ENCODE data around the gene CCDC127. TPM values are rescaled to one million over a fixed set of nuclear protein-coding genes. Genes with fewer than 3 reads are reported as not detected.

CCDC127 gene
- total and polyA plus RNA-seq, 2 donors (not counting 3 experiments of a cell fraction or from before 2014, with no cell fraction given), result 3.4 to 6.3 TPM

GRCh38 chr5:207599-207998, 10.4 kb downstream of the CCDC127 start:
- no TSS peak for BruUV-seq (replicated peaks)
- H3K36me3 ChIP-seq (ENCODE audit: control insufficient read depth in 2 of 2, extremely low read depth in 1 of 2, insufficient read depth in 2 of 2, low read length in 2 of 2), result peaks cover 3 to 19% of the 10 kb centered on the region in 2 experiments
- H3K4me2 ChIP-seq (ENCODE audit: insufficient read depth, low read length), result no peak overlapping the region
- H3K27ac ChIP-seq (ENCODE audit: insufficient read depth, low read depth, low read length), result no peak overlapping the region
- intact Hi-C loops (cut with micrococcal nuclease) (no loop called here), dilution Hi-C loops (cut with MboI; ENCODE audit: extremely low pct_ligation_motif_present, low sequenced_read_pairs) (no loop called here)
- no peak for FAIRE-seq
- no peaks in the 10 kb centered on the region for H4K20me1 ChIP-seq (replicated peaks; ENCODE audit: control insufficient read depth, extremely low read depth, insufficient read depth, low read length)
- H3K27me3 ChIP-seq (ENCODE audit: control insufficient read depth in 2 of 2, insufficient read depth in 2 of 2, low read length in 2 of 2), result no peaks in the 10 kb centered on the region
- no peak overlapping the region for H2AFZ ChIP-seq (ENCODE audit: low read depth, low read length)
- H3K9ac ChIP-seq (replicated peaks; ENCODE audit: extremely low read depth, insufficient read depth, low read length), result no peak overlapping the region
- H3K4me1 ChIP-seq (ENCODE audit: control insufficient read depth, extremely low read depth, insufficient read depth, low read length), result no peaks in the 10 kb centered on the region
- DNase-seq (ENCODE audit: low read depth, low spot score), result no peak
- ChIA-PET CTCF (interaction anchor here (0.8 to 1.7 kb wide), 2 partner anchors 11 to 17 kb away, joined by 3 to 6 read pairs; partner anchors contain the start of genes CCDC127 and SDHA), POLR2A (no interaction called here)
- no peaks in the 10 kb centered on the region for H3K9me3 ChIP-seq (replicated peaks; ENCODE audit: control insufficient read depth, insufficient read depth, low read length)
- peaks cover 21% of the 10 kb centered on the region for H3K79me2 ChIP-seq (ENCODE audit: control insufficient read depth, insufficient read depth, low read length)
- TF ChIP-seq JUN (IDR thresholded peaks at IDR 0.05; ENCODE audit: borderline replicate concordance, insufficient read depth, insufficient read length, low read depth) (no peak), MYC (IDR thresholded peaks at IDR 0.05; ENCODE audit: low read depth, low read length) (no peak), POLR2AphosphoS5 (IDR thresholded peaks at IDR 0.05; ENCODE audit: insufficient read depth, low read depth, low read length) (no peak), POLR2A (IDR thresholded peaks at IDR 0.05; ENCODE audit: low read depth, low read length) (no peak), MAX (IDR thresholded peaks at IDR 0.05; ENCODE audit: insufficient read depth, insufficient read length) (no peak), EZH2 (IDR thresholded peaks at IDR 0.05; ENCODE audit: borderline replicate concordance, low read depth, low read length, severe bottlenecking) (no peak), CTCF (IDR thresholded peaks at IDR 0.05; ENCODE audit: extremely low read depth in 1 of 2, insufficient read depth in 1 of 2, low read depth in 1 of 2, low read length in 2 of 2) (no peak), GATA2 (IDR thresholded peaks at IDR 0.05; ENCODE audit: insufficient read depth, insufficient read length, low read depth, low read length) (no peak), FOS (IDR thresholded peaks at IDR 0.05; ENCODE audit: borderline replicate concordance, insufficient read depth, low read length) (no peak)
- no peaks in the 10 kb centered on the region for H3K9me1 ChIP-seq (replicated peaks; ENCODE audit: control insufficient read depth, extremely low read depth, insufficient read depth, low read length)
- H3K4me3 ChIP-seq (replicated peaks in 1 of 3; ENCODE audit: insufficient read depth in 1 of 3, low read depth in 1 of 3, low read length in 3 of 3), result no peak overlapping the region

All from endothelial cell of umbilical vein (primary cell).